T-helper 2 cell treated with Interferon-gamma antibody and Interleukin-4, amounts not matched to agents 100 ng/mL and 5 ng/mL, for 36 hours (primary cell): ENCODE data around the gene KDM5A. TPM values are rescaled to one million over a fixed set of nuclear protein-coding genes. Genes with fewer than 3 reads are reported as not detected.

Experiments
- intact Hi-C: fragments of 100-400 bp; cut with micrococcal nuclease; formaldehyde crosslinking; loops from one replicate; pipeline ENCODE4 v1.15.1; 2023
- total RNA-seq: library from RNA; stranded (reverse); gene quantifications from 2 replicates; pipeline ENCODE4 v1.2.3, GENCODE V29; 2022

KDM5A gene
- total RNA-seq, 1 donor from 2014 or later = 89.5 TPM

GRCh38 chr12:275812-276211 lies 113.3 kb downstream of the KDM5A start:
- intact Hi-C loops = no loop called here

GRCh38 chr12:273382-273781 lies 115.7 kb downstream of the KDM5A start:
- intact Hi-C loops = no loop called here

DNA sequence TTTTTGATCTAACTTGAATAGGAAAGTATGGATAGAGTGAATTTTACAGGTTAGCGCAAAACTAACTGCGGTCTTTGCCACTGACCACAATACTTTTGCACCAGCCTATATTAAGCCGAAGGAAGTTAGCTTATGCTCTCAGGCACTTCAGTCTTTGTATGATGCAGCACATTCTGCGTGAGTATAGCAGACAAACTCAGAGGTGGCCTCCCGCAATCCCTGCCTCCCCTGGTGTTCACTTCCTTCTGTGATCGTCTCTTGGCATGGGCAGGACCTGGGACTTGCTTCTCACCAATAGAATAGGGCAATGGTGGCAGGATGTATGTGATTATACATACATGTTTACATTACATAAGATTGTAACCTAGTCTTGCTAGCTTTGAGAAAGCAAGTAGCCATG lies 116.2 kb downstream of the KDM5A start:
- intact Hi-C loops = no loop called here

DNA sequence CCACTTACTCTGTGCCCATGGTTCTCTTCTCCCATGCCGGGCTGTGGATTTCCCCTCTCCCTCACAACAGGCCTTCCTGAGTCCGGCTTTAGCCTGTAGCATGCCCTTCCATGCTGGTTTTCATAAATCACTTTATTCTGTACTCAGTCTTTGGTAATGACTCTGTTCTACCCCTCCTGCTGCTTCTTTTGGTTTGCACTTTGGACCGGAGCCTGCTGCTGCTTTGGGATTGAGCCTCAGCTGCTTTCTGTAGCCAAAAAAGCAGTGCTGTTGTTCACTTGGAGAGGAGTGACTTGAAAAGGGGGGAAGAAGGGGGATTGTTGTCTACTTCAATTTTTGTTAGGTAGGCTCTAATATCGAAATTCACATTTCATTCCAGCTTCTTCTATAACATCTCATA lies 118.0 kb downstream of the KDM5A start:
- intact Hi-C loops = no loop called here

DNA sequence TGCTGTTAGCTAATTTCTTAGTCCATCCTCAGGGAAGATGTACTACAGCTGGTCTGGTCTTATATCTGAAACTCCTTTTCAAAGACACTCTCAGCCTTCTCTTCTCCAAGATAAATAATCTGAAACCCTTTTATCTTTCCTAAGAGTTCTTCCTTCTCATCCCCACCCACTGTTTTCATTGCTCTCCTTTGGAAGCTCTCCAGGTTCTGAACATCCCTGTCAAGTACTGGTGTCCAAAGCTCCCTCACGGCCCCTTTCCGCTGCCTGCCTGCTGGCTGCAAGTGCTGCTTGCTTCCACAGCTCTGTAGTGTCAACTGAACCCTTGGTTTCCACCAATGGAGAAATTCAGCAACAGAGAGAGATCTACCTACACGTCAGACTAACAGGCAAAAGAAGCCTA lies 119.9 kb downstream of the KDM5A start:
- intact Hi-C loops = no loop called here

DNA sequence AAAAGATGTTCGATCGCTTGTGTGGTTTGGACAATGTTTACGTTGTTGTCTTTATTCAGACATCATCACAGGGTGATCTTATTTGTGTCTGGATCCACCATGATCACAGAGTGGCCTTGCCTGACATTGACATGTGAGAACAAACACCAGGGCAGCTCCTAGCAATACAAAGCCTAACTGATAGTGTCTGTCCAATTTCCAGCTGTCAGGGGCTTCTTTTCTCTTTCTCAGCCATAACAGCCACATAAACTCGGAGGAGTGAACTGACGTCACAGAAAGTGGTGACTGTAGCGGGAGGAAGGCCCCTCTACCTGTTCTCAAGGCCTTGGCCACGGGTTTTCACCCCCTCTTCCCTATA lies 120.7 kb downstream of the KDM5A start:
- intact Hi-C loops = no loop called here

DNA sequence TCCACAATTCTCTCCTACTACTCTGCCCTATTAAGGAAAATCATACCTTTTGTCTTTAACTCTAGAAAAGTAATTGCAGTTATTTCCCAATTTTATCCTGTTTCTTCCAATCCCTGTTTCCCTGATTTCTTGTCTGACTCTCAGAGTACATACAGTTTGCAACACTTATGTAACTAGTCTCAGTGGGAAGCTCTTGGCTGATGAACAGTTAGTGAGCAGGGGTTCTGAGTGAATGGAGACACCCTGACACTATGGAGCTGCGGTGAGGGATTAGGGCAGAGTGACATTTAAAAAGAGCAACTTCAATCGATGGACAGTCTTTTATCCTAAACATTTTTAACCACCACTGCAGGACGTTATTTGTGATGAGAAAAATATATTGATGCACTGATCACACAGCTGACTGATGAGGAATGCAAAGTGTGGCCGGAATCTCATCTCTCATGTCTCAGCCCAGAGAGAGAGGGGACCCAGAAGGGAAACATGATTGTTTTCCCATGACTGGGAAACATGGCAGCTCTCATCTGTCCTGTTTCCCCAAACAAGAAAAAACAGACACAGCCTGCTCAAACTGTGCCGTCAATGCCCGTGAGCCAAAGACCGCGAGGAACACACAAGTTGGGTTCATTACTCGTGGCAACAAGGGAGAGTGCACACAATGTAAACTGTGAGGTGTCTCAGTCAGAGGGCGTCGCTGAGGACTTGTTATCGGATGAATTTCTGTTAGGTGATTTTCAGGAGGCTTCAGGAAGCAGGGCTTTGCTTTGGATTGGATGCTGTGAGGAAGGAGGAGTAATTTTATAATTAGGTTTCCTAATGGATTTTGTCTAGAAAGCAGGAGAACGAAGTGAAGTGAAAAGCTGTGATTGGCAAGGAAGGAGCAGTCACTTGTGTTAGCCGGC lies 121.3 kb downstream of the KDM5A start:
- intact Hi-C loops = no loop called here

DNA sequence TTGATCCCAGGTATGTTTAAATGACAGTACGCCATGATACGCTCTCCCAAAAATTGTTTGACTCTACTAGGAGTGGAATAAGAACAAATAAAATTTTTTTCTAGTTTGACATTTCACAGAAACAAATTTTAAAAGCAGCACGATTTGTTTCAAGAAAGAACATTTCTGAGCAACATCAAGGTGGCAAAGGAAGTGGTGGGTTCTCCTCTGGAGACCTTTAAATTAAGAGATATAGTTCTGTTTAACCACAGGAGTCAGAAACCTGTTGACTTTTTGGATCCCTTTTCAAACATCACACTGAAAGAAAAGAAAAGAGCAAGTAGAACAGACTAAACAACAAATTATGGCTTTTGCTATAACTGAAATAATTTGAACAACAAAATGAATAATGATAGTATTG lies 124.0 kb downstream of the KDM5A start:
- intact Hi-C loops = no loop called here

DNA sequence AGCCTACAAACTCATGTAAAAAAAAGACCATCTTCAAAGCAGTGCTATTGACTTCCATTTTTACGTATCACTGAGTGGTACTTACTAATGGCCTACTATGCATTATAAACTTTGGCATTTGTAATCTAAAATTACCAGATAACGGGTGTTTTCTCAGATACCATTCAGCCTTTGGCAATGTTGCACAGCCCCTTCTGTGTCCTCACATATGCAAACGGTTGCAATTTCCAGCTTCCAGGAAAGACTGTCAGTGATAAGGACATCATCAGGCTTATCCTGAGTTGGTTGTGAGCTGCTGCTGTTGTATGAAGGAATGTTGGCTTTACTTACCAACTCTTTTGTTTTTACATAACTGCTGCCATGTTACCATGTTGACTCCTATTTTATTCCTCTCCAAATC lies 124.9 kb downstream of the KDM5A start:
- intact Hi-C loops = no loop called here

DNA sequence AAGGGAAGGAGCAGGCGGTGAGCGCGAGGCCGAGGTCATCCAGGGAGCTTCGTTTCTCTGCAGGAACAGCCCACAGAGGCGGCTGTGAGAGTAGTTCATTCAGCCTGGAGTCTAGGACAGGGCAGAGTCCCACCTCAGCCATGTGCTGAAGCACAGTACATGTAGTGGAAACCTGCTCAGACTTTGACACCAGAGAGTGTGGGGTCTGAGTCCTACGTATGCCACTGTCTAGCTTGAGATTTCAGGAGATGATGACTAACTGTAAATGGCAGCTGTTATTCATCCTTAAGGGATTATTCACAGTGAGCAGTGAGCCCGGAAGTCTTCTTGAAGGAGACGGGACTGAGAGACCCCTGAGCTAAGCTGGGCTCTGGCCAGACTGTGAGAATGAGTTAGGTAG lies 125.5 kb downstream of the KDM5A start:
- intact Hi-C loops = no loop called here

DNA sequence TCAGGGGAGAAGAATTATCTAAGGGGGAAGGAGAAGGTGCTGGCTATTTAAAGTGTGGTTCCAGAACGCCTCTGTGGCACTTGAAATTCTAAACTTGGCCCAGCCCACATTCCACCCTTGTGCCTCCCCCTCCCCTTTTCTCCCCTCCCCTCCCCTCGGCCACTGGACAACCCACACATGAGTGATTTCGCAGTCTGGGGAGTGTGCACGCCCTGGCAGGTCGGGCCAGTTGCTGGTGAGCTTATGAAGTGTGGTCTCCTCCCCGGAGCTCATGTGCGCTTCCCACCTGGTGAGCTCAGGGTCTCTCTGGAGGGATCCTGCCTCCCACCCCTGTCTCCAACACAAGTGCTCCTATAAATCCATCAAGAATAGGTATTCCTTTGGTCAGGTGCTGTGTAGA lies 126.3 kb downstream of the KDM5A start, which contains the start of gene SLC6A13:
SLC6A13 (minus strand) TSS at position 20 of the 400 bp plus-strand sequence. CDS start 2,784 bp downstream, outside the sequence.
- intact Hi-C loops = no loop called here

- intact Hi-C loops = no loop called here
Observed at GRCh38 chr12:262113-262512, 127.0 kb downstream of the KDM5A start.

- intact Hi-C loops = no loop called here
Observed at GRCh38 chr12:257521-258321, 131.4 kb downstream of the KDM5A start.

- intact Hi-C loops = no loop called here
Observed at GRCh38 chr12:256958-257357, 132.2 kb downstream of the KDM5A start.

DNA sequence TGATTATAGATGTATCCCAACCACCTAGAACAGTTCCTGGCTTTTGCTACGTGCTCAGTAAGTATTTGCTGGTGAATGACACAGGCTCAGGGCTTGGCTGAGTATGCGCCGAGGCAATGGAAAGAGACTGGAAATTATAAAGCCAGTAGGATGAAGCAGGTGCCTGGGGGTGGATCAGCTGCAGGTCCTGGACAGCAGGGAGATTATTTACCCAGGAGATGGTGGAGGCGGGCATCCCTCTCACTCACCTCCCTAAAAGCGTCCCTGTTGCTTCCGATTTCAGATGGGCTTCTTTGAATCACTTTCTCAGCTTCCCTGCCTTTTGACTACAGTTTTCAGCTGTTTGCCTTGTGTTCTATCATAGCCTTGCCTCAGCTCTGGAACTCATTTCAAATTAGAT lies 132.9 kb downstream of the KDM5A start:
- intact Hi-C loops = no loop called here

- intact Hi-C loops = no loop called here
Observed at GRCh38 chr12:254912-255311, 134.2 kb downstream of the KDM5A start.

GRCh38 chr12:254039-254438 lies 135.1 kb downstream of the KDM5A start:
- intact Hi-C loops = no loop called here

- intact Hi-C loops = no loop called here
Observed at GRCh38 chr12:253116-253831, 135.8 kb downstream of the KDM5A start.

DNA sequence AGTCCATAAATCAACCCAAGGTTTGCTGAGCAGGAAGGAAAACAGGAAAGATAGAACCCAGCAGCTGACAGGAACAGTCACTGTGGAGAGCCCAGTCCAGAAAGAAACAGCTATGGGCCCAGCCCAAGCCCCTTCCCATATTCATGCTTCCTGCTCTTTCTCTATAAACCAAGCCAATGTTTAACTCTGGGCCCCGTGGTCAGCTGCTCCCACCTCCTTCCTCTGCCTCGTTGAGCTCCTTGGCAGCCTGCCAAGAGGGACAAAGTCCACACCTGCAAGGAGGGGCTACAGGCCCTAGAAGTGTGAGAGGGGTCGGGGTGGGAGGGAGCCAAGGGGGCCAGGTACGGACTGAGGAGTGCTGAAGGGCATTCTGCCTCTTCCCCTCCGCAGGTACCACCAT lies 136.5 kb downstream of the KDM5A start:
- intact Hi-C loops = no loop called here

GRCh38 chr12:247271-247670 lies 141.8 kb downstream of the KDM5A start:
- intact Hi-C loops = no loop called here

- intact Hi-C loops = no loop called here
Observed at GRCh38 chr12:243381-243780, 145.7 kb downstream of the KDM5A start.

- intact Hi-C loops = no loop called here
Observed at GRCh38 chr12:242496-242895, 146.6 kb downstream of the KDM5A start.
